ENCODE measurements around the gene AFF3.

Gene AFF3

DNA sequence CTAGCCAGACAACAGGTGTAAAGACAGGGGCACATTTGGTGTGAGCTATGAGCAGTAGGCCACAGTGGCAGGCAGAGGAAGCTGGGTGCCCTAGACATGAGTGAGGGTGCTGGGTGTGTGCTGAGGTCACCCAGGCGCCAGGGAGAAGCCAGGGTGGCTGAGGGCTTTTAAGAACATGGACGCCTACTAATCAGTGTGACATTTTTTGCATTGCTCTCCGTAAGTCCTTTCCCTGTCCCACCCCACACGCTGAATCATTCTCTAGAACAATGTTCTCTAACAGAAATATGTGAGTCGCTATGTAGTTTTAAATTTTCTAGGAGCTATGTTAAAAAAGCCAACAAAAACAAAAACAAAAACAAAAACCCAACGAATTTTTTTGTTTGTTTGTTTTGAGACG, 448.1 kb downstream of the AFF3 start:
- TF ChIP-seq, protein P1, sequence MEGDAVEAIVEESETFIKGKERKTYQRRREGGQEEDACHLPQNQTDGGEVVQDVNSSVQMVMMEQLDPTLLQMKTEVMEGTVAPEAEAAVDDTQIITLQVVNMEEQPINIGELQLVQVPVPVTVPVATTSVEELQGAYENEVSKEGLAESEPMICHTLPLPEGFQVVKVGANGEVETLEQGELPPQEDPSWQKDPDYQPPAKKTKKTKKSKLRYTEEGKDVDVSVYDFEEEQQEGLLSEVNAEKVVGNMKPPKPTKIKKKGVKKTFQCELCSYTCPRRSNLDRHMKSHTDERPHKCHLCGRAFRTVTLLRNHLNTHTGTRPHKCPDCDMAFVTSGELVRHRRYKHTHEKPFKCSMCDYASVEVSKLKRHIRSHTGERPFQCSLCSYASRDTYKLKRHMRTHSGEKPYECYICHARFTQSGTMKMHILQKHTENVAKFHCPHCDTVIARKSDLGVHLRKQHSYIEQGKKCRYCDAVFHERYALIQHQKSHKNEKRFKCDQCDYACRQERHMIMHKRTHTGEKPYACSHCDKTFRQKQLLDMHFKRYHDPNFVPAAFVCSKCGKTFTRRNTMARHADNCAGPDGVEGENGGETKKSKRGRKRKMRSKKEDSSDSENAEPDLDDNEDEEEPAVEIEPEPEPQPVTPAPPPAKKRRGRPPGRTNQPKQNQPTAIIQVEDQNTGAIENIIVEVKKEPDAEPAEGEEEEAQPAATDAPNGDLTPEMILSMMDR (IDR thresholded peaks at IDR 0.05) = no peak
- H3K36me3 ChIP-seq = no peaks in the 10 kb centered on the region
- no peaks in the 10 kb centered on the region for H3K9me3 ChIP-seq
- H3K4me1 ChIP-seq (ENCODE audit: control insufficient read depth in 1 of 2, insufficient read depth in 1 of 2, low read depth in 1 of 2, low read length in 1 of 2) = no peaks in the 10 kb centered on the region
- H3K27me3 ChIP-seq = no peaks in the 10 kb centered on the region
- H3K27ac ChIP-seq = no peak overlapping the region
- no peak overlapping the region for H3K4me3 ChIP-seq (ENCODE audit: low read depth in 1 of 2, low read length in 1 of 2)

DNA sequence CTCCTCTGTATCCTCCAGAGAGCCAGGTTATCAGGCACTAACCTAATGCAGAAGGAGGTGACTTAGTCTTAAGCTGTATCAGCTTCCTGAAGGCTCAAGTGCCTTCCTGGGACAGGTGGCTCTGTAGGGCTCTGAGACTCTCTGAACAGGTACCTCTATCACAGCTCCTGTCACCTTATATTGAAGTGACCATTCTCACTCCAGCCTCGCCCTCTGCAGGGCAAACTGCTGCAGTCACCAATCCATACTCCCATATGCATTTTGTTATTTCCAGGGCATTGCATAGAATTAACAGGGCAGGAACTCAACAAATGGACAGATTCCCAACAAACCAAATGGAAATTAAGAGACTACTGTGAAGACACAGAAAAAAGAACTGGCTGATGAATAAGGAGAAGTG, 449.6 kb downstream of the AFF3 start:
- Histone ChIP-seq H3K36me3 (no peaks in the 10 kb centered on the region), H3K27me3 (no peaks in the 10 kb centered on the region), H3K4me3 (ENCODE audit: low read depth in 1 of 2, low read length in 1 of 2) (no peak overlapping the region), H3K4me1 (ENCODE audit: control insufficient read depth in 1 of 2, insufficient read depth in 1 of 2, low read depth in 1 of 2, low read length in 1 of 2) (no peaks in the 10 kb centered on the region), H3K9me3 (no peaks in the 10 kb centered on the region), H3K27ac (no peak overlapping the region)
- TF ChIP-seq, protein P1 (IDR thresholded peaks at IDR 0.05) = no peak

DNA sequence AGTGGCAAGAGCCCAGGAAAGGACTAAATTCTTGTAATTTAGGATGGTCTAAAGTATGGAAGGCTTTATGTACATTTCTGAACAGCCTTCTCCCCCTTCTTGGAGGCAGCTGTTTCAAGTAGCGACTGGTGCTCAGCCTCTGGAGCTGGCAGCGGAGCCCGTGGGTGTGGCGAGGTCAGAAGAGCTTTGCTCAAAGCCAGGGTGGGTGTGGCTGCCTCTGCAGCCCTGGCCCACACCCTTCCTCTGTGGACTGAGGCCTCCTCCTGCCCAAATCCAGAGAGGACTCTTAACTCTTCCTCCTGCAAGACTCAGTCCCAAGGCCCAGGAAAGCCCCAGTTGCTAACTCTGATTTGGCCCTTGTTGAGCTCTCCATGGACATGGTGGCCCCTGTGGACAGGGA, 450.5 kb downstream of the AFF3 start:
- no peak overlapping the region for H3K27ac ChIP-seq
- TF ChIP-seq, protein P1 (IDR thresholded peaks at IDR 0.05) = no peak
- no peak overlapping the region for H3K4me3 ChIP-seq (ENCODE audit: low read depth in 1 of 2, low read length in 1 of 2)

DNA sequence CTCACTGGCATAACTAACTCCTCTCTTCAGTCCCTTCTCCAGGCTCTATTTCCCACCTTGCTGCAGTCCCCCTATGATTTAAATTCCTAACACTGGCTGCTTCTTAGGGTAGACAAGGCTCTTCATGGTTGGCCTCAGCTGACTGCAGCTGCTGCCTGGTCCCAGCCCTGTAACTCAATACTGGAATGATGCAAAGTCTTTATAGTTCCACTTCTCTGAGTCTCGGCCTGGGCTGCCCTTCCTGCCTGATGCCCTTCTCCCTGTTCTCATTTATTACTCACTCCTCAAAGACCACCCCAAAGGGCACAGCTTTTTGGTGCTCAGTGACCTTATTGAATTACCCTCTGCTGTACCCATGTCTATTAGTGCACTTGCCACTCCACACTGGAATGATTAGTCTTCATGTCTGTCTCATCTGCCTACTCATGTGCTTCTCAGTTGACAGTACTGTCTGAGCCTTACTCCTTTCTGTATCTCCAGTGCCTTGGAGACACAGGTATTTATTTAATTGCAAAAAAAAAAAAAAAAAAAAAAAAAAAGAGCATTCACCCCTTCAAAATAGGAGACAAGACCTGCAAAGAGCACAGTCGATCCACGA, 453.1 kb downstream of the AFF3 start:
- H3K27ac ChIP-seq = no peak overlapping the region
- H3K27me3 ChIP-seq = no peaks in the 10 kb centered on the region
- H3K4me3 ChIP-seq (ENCODE audit: low read depth in 1 of 2, low read length in 1 of 2) = no peak overlapping the region
- no peaks in the 10 kb centered on the region for H3K9me3 ChIP-seq
- H3K4me1 ChIP-seq (ENCODE audit: control insufficient read depth in 1 of 2, insufficient read depth in 1 of 2, low read depth in 1 of 2, low read length in 1 of 2) = no peaks in the 10 kb centered on the region
- no peaks in the 10 kb centered on the region for H3K36me3 ChIP-seq
- TF ChIP-seq, protein P1 (IDR thresholded peaks at IDR 0.05) = no peak

More for the DNA sequence above, 450.5 kb downstream of the AFF3 start:
- Histone ChIP-seq H3K4me1 (ENCODE audit: control insufficient read depth in 1 of 2, insufficient read depth in 1 of 2, low read depth in 1 of 2, low read length in 1 of 2) (no peaks in the 10 kb centered on the region), H3K36me3 (no peaks in the 10 kb centered on the region), H3K27me3 (no peaks in the 10 kb centered on the region), H3K9me3 (no peaks in the 10 kb centered on the region)

DNA sequence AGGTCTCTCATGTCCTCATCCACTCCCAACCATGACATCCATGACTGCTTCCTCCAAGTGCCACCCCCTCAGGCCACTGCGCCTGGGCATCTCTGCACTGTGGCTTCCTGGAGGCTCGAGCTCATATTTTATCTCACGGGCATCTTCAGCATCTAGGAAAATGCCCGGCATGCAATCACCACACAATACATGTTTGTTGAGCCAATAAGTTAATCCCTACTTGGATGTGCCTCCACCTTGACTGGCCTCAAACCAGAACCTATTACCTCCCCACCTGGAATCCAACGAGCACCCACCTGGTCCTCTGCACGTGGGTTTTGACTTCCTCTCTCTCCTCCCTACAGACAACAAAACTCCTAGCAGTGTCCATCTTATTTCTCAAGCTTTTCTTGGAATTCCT, 453.7 kb downstream of the AFF3 start:
- Histone ChIP-seq H3K4me1 (ENCODE audit: control insufficient read depth in 1 of 2, insufficient read depth in 1 of 2, low read depth in 1 of 2, low read length in 1 of 2) (no peaks in the 10 kb centered on the region), H3K36me3 (no peaks in the 10 kb centered on the region)
- TF ChIP-seq, protein P1 (IDR thresholded peaks at IDR 0.05) = no peak

More for the DNA sequence above, 453.7 kb downstream of the AFF3 start:
- Histone ChIP-seq H3K27me3 (no peaks in the 10 kb centered on the region), H3K27ac (no peak overlapping the region), H3K4me3 (ENCODE audit: low read depth in 1 of 2, low read length in 1 of 2) (no peak overlapping the region), H3K9me3 (no peaks in the 10 kb centered on the region)
